Measurements from ENCODE around the gene RNF187. TPM values are rescaled to one million over a fixed set of nuclear protein-coding genes. Genes with fewer than 3 reads are reported as not detected.

Gene RNF187
- total and polyA plus RNA-seq, 12 donors, result 18.9 to 99.7 (median 85.9) TPM

DNA sequence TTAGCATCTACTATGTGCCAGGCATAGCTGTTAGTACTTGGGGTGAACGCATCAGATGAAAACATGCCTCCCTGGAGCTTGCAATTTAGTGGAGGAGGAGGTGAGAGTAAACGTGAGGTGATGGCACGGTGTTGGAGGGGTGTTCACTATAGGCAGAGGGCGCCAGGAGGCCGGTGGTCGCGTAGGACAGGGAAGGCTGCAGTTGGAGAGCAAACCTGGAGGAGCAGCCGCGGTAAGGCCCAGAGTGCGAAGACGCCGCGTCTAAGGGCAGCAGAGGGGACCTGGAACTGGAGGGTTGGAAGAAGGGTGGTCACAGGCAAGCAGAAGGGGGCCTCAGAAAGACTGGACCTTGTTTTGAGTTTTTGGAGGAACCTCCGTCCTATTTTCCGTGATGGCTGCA, 40.3 kb upstream of the RNF187 start:
- peaks cover 0 to 16% (median 12%) of the 10 kb centered on the region in 9 donors for H3K4me1 ChIP-seq
- DNase-seq, result no peak
- H3K9me3 ChIP-seq, result no peaks in the 10 kb centered on the region
- H3K4me3 ChIP-seq, result peak overlapping the region in 2 of 10 donors; percentile 62 to 63
- H3K27ac ChIP-seq, result no peak overlapping the region
- no peak for ATAC-seq
- intact Hi-C loops (cut with DNase I), result no loop called here
- H3K36me3 ChIP-seq, result no peaks in the 10 kb centered on the region
- H3K27me3 ChIP-seq, result peaks cover 0 to 54% (median 37%) of the 10 kb centered on the region in 7 donors
- TF ChIP-seq, protein P1, sequence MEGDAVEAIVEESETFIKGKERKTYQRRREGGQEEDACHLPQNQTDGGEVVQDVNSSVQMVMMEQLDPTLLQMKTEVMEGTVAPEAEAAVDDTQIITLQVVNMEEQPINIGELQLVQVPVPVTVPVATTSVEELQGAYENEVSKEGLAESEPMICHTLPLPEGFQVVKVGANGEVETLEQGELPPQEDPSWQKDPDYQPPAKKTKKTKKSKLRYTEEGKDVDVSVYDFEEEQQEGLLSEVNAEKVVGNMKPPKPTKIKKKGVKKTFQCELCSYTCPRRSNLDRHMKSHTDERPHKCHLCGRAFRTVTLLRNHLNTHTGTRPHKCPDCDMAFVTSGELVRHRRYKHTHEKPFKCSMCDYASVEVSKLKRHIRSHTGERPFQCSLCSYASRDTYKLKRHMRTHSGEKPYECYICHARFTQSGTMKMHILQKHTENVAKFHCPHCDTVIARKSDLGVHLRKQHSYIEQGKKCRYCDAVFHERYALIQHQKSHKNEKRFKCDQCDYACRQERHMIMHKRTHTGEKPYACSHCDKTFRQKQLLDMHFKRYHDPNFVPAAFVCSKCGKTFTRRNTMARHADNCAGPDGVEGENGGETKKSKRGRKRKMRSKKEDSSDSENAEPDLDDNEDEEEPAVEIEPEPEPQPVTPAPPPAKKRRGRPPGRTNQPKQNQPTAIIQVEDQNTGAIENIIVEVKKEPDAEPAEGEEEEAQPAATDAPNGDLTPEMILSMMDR (IDR thresholded peaks at IDR 0.05), result no peak
- 57 to 68% methylated on average over 15 of the region's 15 CpGs for WGBS, 2 donors

DNA sequence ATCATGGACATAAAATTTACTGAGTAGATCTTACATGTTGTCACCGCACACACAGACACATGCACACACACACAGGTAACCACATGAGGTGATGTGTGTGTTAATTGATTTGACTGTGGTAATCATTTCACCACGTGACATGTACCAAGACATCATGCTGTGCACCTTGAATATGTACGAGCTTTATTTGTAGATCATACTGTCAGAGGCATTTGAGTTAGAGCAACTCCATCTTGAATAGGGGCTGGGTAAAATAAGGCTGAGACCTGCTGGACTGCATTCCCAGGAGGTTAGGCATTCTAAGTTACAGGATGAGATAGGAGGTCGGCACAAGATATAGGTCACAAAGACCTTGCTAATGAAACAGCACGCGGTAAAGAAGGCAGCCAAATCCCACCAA, 38.8 kb upstream of the RNF187 start:
- peaks cover 0 to 16% (median 12%) of the 10 kb centered on the region in 9 donors for H3K4me1 ChIP-seq
- peaks cover 0 to 44% (median 32%) of the 10 kb centered on the region in 7 donors for H3K27me3 ChIP-seq
- no peak overlapping the region for H3K27ac ChIP-seq
- intact Hi-C loops (cut with DNase I), result no loop called here
- no peak for DNase-seq
- TF ChIP-seq, protein P1 (IDR thresholded peaks at IDR 0.05), result no peak
- ATAC-seq, result no peak
- no peaks in the 10 kb centered on the region for H3K9me3 ChIP-seq
- H3K4me3 ChIP-seq, result no peak overlapping the region
- WGBS, 2 donors, result 81 to 84% methylated on average over 6 of the region's 6 CpGs
- no peaks in the 10 kb centered on the region for H3K36me3 ChIP-seq

DNA sequence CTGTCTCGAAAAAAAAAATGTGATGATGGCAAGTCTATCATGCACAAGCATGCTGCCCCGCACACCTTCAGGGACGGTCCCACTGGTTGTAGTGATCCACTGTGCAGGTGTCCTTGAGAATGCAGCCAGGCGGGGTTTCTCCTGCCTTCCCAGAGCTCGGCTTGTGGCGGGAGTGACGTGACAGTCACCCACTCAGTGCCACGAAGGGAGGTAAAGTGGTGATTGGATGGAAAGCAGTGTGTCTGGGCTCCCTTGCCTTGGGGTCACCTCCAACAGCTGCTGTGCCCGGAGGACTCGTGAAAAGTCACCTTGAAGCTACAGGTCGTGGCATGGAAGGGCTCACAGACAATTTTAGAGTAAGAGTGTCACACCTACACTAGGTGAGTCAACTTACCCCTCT, 37.0 kb upstream of the RNF187 start:
- no peak for DNase-seq
- Histone ChIP-seq H3K4me3 (no peak overlapping the region), H3K36me3 (peaks cover 0 to 7% (median 0%) of the 10 kb centered on the region in 9 donors), H3K27ac (no peak overlapping the region), H3K9me3 (no peaks in the 10 kb centered on the region), H3K27me3 (peaks cover 0 to 26% (median 18%) of the 10 kb centered on the region in 7 donors), H3K4me1 (peaks cover 0 to 26% (median 12%) of the 10 kb centered on the region in 9 donors)
- no peak for ATAC-seq
- intact Hi-C loops (cut with DNase I), result no loop called here
- TF ChIP-seq, protein P1 (IDR thresholded peaks at IDR 0.05), result no peak
- 86 to 89% methylated on average over 11 of the region's 11 CpGs for WGBS, 2 donors

DNA sequence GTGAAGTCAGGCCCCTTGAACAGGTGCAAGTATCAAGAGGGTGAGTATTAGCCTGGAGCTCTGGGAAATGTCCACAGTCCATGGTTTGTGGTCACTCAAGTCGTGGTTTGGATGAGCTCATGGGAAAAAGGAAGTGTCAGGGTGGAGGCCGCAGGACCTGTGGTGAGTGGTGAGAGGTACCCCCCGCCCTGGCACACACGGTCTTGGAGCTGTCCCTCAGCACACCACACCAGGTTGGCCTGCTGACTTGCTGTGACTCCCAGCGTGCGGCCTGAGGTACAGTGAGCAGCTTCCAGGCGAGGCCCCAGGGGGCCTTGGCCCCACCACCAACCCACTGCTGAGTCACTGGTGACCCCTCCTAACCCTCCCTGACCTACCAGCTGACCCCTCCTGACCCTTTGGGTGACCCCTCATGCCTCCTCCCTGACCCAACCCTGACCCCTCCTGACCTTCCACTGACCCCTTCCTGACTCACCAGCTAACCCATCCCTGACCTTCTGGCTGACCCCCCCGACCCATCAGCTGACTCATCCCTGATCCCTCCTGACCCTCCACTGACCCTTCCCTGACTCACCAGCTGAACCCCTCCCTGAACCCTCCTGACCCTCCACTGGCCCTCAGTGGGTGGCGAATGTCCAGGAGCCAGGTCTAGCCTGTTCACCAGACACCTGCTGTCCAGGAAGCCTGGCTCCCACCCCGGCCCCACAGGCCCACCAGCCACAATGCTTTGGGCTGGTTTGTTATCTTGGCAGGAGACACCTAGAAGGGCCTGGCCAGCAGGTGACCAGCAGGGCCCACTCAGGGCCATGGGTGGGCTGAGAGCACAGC, 34.8 kb upstream of the RNF187 start:
- ATAC-seq, result peak in 2 of 8 donors; percentile 13 to 17
- peaks cover 0 to 7% (median 0%) of the 10 kb centered on the region in 9 donors for H3K36me3 ChIP-seq
- intact Hi-C loops (cut with DNase I), result no loop called here
- no peak overlapping the region for H3K4me3 ChIP-seq
- TF ChIP-seq, protein P1 (IDR thresholded peaks at IDR 0.05), result no peak
- no peaks in the 10 kb centered on the region for H3K9me3 ChIP-seq
- H3K4me1 ChIP-seq, result peaks cover 0 to 35% (median 16%) of the 10 kb centered on the region in 9 donors
- peaks cover 0 to 13% (median 5%) of the 10 kb centered on the region in 7 donors for H3K27me3 ChIP-seq
- WGBS, 2 donors, result 85 to 88% methylated on average over 10 of the region's 10 CpGs
- H3K27ac ChIP-seq, result no peak overlapping the region
- no peak for DNase-seq

Data from heart right ventricle (tissue), 16 donors.